Osteocyte (in vitro differentiated cells): ENCODE results near the gene JTB. TPM values are rescaled to one million over a fixed set of nuclear protein-coding genes. Genes with fewer than 3 reads are reported as not detected.

Source experiments
- DNase-seq: peaks from one replicate; pipeline ENCODE4 v3.0.0; 2021; ENCODE audit warnings: mixed read lengths; ENCODE audit not compliant: unreplicated experiment; ENCODE audit errors: extremely low spot score
- H3K27ac Mint-ChIP-seq: one replicate; pipeline ENCODE4 v1.8.0; 2021; ENCODE audit warnings: mild to moderate bottlenecking, mixed read lengths; ENCODE audit not compliant: unreplicated experiment
- H3K27me3 Mint-ChIP-seq: one replicate; pipeline ENCODE4 v1.8.0; 2021; ENCODE audit warnings: mixed read lengths; ENCODE audit not compliant: unreplicated experiment
- H3K36me3 Mint-ChIP-seq: one replicate; pipeline ENCODE4 v1.8.0; 2021; ENCODE audit warnings: mixed read lengths; ENCODE audit not compliant: unreplicated experiment
- H3K4me1 Mint-ChIP-seq: one replicate; pipeline ENCODE4 v1.8.0; 2021; ENCODE audit warnings: mixed read lengths; ENCODE audit not compliant: unreplicated experiment
- H3K4me3 Mint-ChIP-seq: one replicate; pipeline ENCODE4 v1.8.0; 2021; ENCODE audit warnings: mild to moderate bottlenecking, moderate library complexity, mixed read lengths; ENCODE audit not compliant: unreplicated experiment
- H3K9me3 Mint-ChIP-seq: one replicate; pipeline ENCODE4 v1.8.0; 2021; ENCODE audit warnings: mixed read lengths; ENCODE audit not compliant: unreplicated experiment
- total RNA-seq: library from RNA; stranded (reverse); gene quantifications from 2 replicates; pipeline ENCODE4 v1.2.1, GENCODE V29; 2021
- TF ChIP-seq, protein P1 (sequence below): fragments of 200-600 bp; sonication (generic); IDR thresholded peaks from 2 replicates; pipeline ENCODE4 v1.5.0; 2021; ENCODE audit warnings: antibody characterized with exemption, mild to moderate bottlenecking, moderate library complexity

The JTB gene
- total RNA-seq, 1 donor from 2014 or later: 143 TPM

DNA sequence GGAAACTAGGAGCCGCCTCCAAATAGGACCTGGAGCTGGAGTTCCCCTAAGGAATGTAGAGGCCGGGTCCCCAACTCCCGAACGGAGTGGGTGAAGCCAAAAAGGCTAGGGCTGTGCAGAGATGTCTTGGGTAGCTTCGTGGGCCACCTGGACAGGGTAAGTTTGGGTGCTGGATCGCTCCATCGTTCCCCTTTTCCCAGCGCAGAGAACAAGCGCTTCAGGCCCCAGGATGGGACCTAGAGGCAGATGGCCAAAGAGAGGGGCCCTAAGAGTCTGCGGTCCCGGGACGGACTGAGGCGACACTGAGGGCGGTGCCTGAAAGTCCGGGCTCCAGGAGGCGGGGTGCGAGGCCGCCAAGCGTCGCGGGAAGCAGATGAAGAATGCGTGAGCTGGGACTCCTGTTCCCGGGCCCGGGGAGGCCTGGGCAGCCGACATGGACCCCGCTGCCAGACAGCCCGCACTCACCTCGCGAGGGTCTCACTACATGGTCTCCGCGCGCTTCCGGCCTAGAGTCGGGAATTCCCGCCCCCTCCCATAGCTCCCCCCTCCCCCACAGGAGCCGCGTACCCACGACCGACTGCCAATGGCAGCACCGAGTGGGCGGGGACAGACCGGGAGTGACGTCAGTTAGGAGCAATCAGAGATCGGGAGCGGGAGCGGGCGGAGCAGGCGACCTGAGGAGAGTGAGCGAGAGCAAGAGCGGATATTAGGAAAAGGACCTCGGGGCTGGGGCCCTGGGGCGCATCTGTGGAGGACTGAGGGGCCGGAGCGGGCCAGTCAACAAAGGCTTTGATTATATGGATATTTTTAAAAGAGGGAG is 14.2 kb downstream of the JTB start, which contains the start of gene SLC39A1:
Gene SLC39A1 (minus strand): TSS at position 508 of the 820 bp plus-strand sequence. CDS start 822 bp downstream, outside the sequence.
- peak within 1 kb of the TSS; percentile 85 for H3K4me3 Mint-ChIP-seq
- H3K36me3 Mint-ChIP-seq: peaks cover 7% of the 10 kb centered on the region
- H3K9me3 Mint-ChIP-seq: no peaks in the 10 kb centered on the region
- peaks cover 65% of the 10 kb centered on the region for H3K4me1 Mint-ChIP-seq
- peak; percentile 98 for DNase-seq
- H3K27me3 Mint-ChIP-seq: no peaks in the 10 kb centered on the region
- H3K27ac Mint-ChIP-seq: peak within 1 kb of the TSS; percentile 92
- TF ChIP-seq, protein P1, sequence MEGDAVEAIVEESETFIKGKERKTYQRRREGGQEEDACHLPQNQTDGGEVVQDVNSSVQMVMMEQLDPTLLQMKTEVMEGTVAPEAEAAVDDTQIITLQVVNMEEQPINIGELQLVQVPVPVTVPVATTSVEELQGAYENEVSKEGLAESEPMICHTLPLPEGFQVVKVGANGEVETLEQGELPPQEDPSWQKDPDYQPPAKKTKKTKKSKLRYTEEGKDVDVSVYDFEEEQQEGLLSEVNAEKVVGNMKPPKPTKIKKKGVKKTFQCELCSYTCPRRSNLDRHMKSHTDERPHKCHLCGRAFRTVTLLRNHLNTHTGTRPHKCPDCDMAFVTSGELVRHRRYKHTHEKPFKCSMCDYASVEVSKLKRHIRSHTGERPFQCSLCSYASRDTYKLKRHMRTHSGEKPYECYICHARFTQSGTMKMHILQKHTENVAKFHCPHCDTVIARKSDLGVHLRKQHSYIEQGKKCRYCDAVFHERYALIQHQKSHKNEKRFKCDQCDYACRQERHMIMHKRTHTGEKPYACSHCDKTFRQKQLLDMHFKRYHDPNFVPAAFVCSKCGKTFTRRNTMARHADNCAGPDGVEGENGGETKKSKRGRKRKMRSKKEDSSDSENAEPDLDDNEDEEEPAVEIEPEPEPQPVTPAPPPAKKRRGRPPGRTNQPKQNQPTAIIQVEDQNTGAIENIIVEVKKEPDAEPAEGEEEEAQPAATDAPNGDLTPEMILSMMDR: no peak

DNA sequence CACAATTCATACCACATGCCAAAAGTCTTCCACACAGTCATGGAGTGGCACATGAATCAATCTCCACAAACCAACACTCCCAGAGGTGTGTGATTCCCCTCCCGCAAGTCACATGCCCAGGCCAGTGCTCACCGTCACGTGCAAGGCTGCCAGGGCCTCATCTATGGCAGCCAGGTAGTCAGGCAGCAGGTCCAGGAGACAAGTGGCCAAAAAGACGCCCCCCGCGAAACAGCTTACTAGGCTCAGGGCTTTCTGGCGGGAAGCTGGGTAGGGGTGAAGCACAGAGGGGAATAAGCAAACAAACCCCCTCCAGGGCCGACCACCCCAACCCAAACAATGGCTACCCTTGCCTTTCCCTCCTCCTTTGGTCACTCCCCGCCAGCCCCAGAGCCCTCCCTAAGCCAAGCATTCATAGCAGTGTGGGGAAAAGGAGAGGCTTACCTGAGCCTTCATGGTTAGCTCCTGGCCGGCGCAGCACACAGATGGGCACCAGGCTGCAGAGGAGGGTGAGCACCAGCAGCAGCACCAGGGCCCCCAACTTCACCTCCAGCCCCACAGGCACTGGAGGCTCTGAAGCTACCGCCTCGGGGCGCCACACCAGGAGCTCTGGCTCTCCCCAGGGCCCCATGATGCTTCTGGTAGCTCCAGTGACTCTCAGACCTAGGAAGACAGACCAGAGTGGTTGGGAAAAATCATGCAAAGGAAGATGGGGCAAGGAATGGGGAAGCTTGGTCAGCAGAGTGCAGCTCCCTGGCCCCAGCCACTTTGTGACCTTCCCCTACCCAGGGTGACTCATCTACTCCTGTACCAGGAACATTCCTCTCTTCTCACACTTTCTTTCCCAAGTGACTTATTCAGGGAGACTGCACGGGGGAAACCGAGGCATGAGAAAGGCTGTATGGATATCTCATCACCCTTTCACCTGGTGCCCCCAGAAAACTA is 15.1 kb downstream of the JTB start:
- peaks cover 62% of the 10 kb centered on the region for H3K4me1 Mint-ChIP-seq
- TF ChIP-seq, protein P1: no peak
- peak overlapping the region; percentile 92 for H3K27ac Mint-ChIP-seq
- no peaks in the 10 kb centered on the region for H3K9me3 Mint-ChIP-seq
- DNase-seq: no peak
- peak overlapping the region; percentile 85 for H3K4me3 Mint-ChIP-seq
- peaks cover 7% of the 10 kb centered on the region for H3K36me3 Mint-ChIP-seq
- H3K27me3 Mint-ChIP-seq: no peaks in the 10 kb centered on the region

DNA sequence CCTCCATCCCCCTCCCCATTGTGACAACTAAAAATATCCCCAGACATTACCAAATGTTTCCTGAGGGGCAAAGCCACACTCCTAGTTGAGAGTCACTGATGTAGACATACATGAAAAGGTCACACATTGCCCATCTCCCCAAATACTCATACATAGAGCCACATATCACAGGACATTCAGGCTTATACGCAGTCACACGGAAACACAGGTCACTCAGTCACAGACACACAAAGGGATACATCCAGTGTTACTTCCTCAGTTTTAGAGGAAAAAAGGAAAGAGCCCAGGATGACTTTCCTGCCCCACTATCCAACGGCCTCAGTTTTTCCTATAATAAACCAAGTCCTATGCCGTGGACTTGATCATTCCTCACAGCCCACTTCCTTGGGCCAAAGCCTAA is 16.1 kb downstream of the JTB start:
- Mint-ChIP-seq H3K9me3 (no peaks in the 10 kb centered on the region), H3K36me3 (peaks cover 7% of the 10 kb centered on the region), H3K4me1 (peaks cover 65% of the 10 kb centered on the region)

DNA sequence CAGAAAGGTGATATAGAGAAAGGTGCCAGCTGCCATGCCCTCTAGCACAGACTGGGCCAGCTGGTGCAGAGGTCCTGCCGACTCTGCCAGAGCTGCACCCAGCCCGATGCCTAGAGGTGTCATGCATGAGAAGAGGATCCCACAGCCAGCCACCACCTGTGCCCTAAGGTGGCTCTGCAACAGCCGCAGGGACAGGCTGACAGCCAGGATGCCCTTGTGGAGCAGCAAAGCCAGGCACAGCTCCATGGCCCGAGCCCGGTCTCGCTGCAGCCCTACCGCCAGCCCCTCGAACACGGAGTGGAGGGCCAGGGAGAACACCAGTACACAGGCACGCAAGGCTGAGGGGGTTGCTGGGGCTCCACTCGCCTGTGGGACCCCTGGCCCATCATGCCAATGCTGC is 17.3 kb downstream of the JTB start:
- TF ChIP-seq, protein P1: no peak
- Mint-ChIP-seq H3K4me3 (no peak overlapping the region), H3K27me3 (no peaks in the 10 kb centered on the region), H3K27ac (peak overlapping the region; percentile 50), H3K36me3 (peaks cover 7% of the 10 kb centered on the region), H3K4me1 (peaks cover 61% of the 10 kb centered on the region), H3K9me3 (no peaks in the 10 kb centered on the region)
- no peak for DNase-seq

More for the DNA sequence above, 16.1 kb downstream of the JTB start:
- TF ChIP-seq, protein P1: no peak
- Mint-ChIP-seq H3K27ac (peak overlapping the region; percentile 92), H3K27me3 (no peaks in the 10 kb centered on the region), H3K4me3 (peak overlapping the region; percentile 85)
- no peak for DNase-seq
